HepG2 (cell line): ENCODE data around the gene STK11. TPM values are rescaled to one million over a fixed set of nuclear protein-coding genes. Genes with fewer than 3 reads are reported as not detected.

ENCODE experiments used
- ARNTL ChIP-seq: sonication (generic); formaldehyde crosslinking; IDR thresholded peaks from 2 replicates; pipeline ENCODE4 v1.4.0; 2020; ENCODE audit warnings: mild to moderate bottlenecking, missing genetic modification reagents
- ATF2 ChIP-seq: sonication (generic); formaldehyde crosslinking; IDR thresholded peaks from 2 replicates; pipeline ENCODE4 v1.4.0; 2020; ENCODE audit warnings: missing genetic modification reagents
- BRD4 ChIP-seq: sonication (generic); formaldehyde crosslinking; IDR thresholded peaks from 2 replicates; pipeline ENCODE4 v1.4.0; 2020; ENCODE audit warnings: missing genetic modification reagents
- GLMP ChIP-seq: sonication (generic); formaldehyde crosslinking; IDR thresholded peaks from 2 replicates; pipeline ENCODE4 v1.9.0; 2021; ENCODE audit warnings: missing genetic modification reagents, mild to moderate bottlenecking, borderline replicate concordance
- PCBP1 ChIP-seq: fragments of 200-400 bp; formaldehyde crosslinking; IDR thresholded peaks from 2 replicates; pipeline ENCODE4 v1.6.1; 2017; ENCODE audit warnings: mild to moderate bottlenecking, low read depth, low read length, borderline replicate concordance
- TOPORS ChIP-seq: sonication (generic); formaldehyde crosslinking; IDR thresholded peaks from 2 replicates; pipeline ENCODE4 v1.8.0; 2023; ENCODE audit warnings: mild to moderate bottlenecking, missing genetic modification reagents
- ZNF549 ChIP-seq: sonication (generic); formaldehyde crosslinking; IDR thresholded peaks from 2 replicates; pipeline ENCODE4 v1.5.0; 2020; ENCODE audit warnings: missing genetic modification reagents
- ZNF605 ChIP-seq: sonication (generic); formaldehyde crosslinking; IDR thresholded peaks from 2 replicates; pipeline ENCODE4 v1.8.0; 2022; ENCODE audit warnings: mild to moderate bottlenecking, missing genetic modification reagents
- ZNF691 ChIP-seq: sonication (generic); formaldehyde crosslinking; IDR thresholded peaks from 2 replicates; pipeline ENCODE4 v1.4.0; 2020; ENCODE audit warnings: missing genetic modification reagents, low read depth, mild to moderate bottlenecking, borderline replicate concordance
- polyA plus RNA-seq, 8 experiments: library from polyadenylated mRNA; depleted of rRNA in 3 of 8; stranded (reverse) in 7 of 8; unstranded in 1 of 8; fragments of >200 nt; fragmentation: Illumina TruSeq in 4 of 8; extraction: Trizol in 4 of 8; gene quantifications; 2 replicates each; pipeline versions ENCODE4 v1.2.1 to v1.2.3, GENCODE V29; 2011 to 2016; ENCODE audit warnings: low read depth in 4 of 8, missing spikeins in 1 of 8, mixed read lengths in 1 of 8; ENCODE audit not compliant: insufficient read depth in 1 of 8
- total RNA-seq, 5 experiments: library from RNA; depleted of rRNA; stranded (reverse); fragments of >200 nt; fragmentation: Illumina TruSeq; extraction: Trizol; gene quantifications; 2 replicates each; pipeline ENCODE4 v1.2.3, GENCODE V29; 2016; ENCODE audit warnings: low read depth in 1 of 5
- TF ChIP-seq, protein P1 (sequence below): sonication (generic); formaldehyde crosslinking; IDR thresholded peaks from 2 replicates; pipeline ENCODE4 v1.5.1; 2020; ENCODE audit warnings: mild to moderate bottlenecking, moderate library complexity, missing genetic modification reagents

Gene STK11
- total and polyA plus RNA-seq, 2 of the 13 experiments (the other 11 are each of a cell fraction or from before 2014, with no cell fraction given), result 27.5 to 43.6 TPM

GRCh38 chr19:1274852-1275259 lies 69.3 kb downstream of the STK11 start (continued):
- TF ChIP-seq ZNF691 (no peak), ATF2 (CRISPR knock-in tag) (0 out of 2 replicates have a peak, but pooled peaks have one; percentile 4), PCBP1 (0 out of 2 replicates have a peak, but pooled peaks have one; percentile 44), TOPORS (CRISPR knock-in tag) (no peak), ZNF605 (CRISPR knock-in tag) (0 out of 2 replicates have a peak, but pooled peaks have one; percentile 20), ARNTL (CRISPR knock-in tag) (0 out of 2 replicates have a peak, but pooled peaks have one; percentile 7), BRD4 (CRISPR knock-in tag) (no peak), ZNF549 (no peak), GLMP (CRISPR knock-in tag) (no peak)
- TF ChIP-seq, protein P1, sequence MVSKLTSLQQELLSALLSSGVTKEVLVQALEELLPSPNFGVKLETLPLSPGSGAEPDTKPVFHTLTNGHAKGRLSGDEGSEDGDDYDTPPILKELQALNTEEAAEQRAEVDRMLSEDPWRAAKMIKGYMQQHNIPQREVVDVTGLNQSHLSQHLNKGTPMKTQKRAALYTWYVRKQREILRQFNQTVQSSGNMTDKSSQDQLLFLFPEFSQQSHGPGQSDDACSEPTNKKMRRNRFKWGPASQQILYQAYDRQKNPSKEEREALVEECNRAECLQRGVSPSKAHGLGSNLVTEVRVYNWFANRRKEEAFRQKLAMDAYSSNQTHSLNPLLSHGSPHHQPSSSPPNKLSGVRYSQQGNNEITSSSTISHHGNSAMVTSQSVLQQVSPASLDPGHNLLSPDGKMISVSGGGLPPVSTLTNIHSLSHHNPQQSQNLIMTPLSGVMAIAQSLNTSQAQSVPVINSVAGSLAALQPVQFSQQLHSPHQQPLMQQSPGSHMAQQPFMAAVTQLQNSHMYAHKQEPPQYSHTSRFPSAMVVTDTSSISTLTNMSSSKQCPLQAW (CRISPR knock-in tag), result peak; percentile 78
